ACHN (cell line): ENCODE data around the gene SLC4A1AP.
"Not testable (repeated sequence)": the region's sequence is repeated elsewhere in the genome, so short reads cannot be mapped to it uniquely, and the experiment has no call there.

Experiments used
- DNase-seq: peaks from one replicate; pipeline ENCODE4 v3.0.0-alpha.2; 2015
- in situ Hi-C: cut with HindIII; loops from 2 replicates; pipeline ENCODE4 v1.10.0; 2017; ENCODE audit warnings: low sequenced_read_pairs, low pct_ligation_motif_present, low pct_unique_long_range_greater_than_20kb

The SLC4A1AP gene

DNA sequence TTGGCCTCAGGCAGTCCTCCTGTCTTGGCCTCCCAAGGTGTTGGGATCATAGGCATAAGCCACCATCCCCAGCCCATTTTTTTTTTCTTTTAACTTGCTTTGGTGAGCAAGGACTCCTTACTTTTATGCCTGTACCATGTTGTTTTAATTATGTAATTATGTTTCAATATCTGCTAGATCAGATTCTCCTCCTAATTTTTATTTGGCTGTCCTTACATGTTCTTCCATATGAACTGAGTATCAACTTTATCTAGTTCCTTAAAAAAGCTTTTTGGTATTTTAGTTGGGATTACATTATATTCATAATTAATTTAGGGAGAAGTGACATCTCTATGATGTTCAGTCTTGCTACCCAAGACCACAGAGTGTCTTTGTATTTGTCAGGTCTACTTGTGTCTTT lies 18.5 kb upstream of the SLC4A1AP start:
- in situ Hi-C loops: no loop called here
- DNase-seq: no peak

DNA sequence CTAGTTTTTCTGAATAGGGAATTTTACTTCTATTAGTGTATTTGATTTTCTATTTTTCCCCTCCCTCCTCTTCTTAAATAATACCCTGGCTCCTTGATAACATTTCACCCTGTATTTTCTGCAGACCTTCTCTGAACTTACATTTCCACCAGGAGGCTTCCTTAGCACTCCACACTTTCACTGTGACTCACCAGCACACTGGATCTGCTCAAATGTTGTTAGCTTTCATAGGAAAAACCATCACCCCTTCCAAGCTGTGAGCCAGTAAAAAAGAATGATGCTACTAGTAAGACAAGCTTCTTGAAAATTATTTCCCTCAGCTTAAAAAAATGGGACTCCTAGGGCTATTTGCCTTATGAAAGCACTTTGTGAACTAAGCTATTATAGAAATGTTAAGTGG lies 16.4 kb upstream of the SLC4A1AP start:
- in situ Hi-C loops: no loop called here
- DNase-seq: no peak

DNA sequence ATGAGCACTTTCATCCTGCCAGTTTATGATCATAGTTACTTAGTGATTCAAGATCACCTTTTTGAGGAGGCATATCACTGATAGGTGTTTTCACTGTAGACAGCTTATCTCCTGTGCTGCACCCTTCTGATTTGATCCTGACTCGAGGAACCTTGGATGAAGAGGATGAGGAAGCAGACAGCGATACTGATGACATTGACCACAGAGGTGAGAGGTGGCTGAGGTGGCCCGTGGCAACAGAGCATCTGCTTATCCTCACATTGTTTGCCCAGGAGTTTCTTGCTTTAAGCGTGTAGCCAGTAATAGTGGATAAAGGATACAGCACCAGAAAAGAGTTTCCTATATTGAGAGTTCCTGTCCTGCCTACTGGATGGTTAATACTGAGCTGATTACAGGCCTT lies 16.0 kb upstream of the SLC4A1AP start:
- in situ Hi-C loops: no loop called here
- DNase-seq: no peak

DNA sequence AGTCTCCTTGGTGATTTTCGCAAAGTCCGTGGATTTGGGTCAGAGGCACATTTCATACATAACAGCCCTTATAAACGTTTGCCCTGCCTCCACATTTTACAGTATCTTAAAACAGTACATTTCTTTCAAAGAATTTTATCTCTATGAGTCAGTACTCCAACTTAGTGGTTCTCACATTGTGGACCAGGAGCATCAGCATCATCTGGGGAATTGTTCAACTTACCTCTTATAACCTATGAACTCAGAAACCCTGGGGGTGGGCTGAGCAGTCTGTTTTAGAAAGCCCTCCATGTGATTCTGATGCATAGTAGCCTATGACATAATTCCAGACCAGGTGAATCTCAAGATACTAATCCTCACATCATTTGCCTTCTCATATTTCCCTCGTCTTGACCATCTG lies 12.6 kb upstream of the SLC4A1AP start:
- in situ Hi-C loops: no loop called here
- DNase-seq: no peak

DNA sequence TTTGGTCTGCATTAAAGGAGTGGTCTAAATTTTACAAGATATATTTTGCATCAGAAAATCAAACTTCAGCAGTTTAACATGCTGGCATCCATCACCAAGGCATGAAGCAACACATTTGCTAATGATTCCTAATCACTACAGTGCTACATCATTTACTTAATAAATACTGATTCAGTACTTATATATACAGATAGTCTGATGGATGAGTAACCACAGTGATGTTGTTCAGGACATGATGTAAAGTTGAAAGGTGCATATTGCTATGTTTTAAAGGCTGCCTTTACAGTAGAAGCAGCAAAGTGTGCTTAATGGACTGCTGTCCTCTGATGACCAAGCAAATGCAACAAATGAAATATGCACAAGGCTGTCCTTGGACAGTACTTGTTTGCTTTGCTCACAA lies 11.3 kb upstream of the SLC4A1AP start:
- no peak for DNase-seq
- in situ Hi-C loops: no loop called here

DNA sequence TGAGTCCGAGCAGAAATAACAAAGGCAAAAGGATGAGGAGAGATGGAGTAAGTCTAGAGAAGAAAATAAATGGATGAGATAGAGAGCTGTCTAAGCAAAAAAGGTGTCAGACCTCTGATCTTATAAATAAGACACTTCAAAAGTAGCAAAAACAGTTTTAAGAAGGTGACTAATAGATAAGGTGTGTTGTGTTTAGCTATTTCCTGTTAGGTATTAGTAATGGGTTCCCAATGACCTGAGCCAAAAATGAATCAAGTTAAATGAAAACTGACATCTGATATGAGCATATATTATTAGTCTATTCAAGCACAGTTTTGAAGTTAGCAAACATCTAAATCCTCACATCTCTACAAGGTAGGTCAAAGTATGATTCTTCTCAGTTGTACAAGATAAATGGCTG lies 10.9 kb upstream of the SLC4A1AP start:
- in situ Hi-C loops: no loop called here
- DNase-seq: no peak

DNA sequence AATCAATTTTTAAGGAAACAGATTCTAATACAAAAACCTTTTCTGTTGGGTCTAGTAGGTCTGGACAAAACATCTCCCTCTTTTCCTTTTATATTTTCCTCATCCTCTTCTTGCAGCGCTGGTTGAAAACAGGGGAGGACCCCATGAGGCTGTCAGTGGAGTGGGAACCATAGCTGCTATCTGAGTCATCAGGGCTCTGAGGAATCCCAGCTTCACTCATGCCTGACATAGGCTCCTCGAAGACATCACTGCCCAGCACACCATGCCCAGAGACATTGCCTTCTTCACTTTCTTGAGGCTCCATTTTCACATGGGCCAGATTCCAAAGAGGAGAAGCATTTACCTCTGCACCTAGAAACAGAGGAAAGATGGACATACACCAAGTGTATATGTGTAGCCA lies 10.3 kb upstream of the SLC4A1AP start:
- in situ Hi-C loops: no loop called here

DNA sequence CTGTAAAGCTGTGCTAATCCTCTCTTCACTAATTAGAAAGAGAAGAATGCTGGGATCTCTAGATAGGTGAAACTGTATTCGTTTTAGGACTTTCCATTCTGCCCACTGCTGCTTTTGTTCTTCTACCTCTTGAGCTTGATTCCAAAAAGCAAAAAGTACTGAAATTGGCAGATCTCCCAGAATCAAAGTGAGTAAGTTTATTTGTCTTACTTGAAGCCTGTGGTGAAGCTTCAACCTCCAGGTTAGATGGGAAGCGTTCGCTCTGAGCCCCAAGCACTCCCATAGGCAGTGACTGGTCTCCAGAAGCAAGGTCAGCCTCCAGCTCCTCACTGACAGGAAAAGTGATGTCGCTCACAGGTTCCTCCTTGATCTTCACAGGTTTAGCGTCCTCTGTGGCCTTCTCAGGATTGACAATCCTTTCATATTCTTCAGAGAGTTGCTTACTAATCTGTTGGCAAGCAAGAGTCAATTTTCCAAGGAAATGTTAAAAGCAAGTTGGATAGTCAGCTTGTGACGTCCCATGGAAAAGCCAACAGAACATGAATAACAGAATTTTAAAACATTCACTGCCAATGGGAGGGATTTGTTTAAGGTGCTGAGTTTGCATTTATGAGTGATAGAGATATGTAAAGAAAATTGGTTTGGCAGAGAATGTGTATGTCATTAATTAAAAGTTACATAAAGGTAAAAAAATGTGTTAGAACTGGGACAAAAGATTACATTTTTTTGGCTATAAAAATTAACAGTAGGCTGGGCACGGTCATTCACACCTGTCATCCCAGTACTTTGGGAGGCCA lies 8.3 kb upstream of the SLC4A1AP start:
- in situ Hi-C loops: no loop called here
- DNase-seq: peak; percentile 35

More for the DNA sequence above, 10.3 kb upstream of the SLC4A1AP start:
- peak; percentile 86 for DNase-seq

DNA sequence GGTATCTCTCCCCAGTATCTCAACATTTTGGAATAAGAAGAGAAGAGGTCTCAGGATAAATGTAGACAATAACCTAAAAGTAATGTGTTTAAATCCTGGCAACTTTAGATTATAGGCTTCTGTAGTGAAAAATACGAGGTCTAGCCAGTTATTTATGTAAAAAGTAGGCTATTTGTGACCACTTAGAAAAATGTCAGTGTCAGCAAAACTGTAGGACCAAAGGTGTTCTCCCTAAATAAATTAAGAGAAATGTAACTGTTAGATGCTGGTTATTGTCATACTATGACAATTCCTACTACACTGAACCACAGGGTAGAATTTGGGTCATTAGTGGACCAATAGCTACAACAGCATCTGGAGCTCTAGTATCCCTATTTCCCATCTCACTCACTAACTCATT lies 2.3 kb upstream of the SLC4A1AP start:
- DNase-seq: no peak
- in situ Hi-C loops: no loop called here

DNA sequence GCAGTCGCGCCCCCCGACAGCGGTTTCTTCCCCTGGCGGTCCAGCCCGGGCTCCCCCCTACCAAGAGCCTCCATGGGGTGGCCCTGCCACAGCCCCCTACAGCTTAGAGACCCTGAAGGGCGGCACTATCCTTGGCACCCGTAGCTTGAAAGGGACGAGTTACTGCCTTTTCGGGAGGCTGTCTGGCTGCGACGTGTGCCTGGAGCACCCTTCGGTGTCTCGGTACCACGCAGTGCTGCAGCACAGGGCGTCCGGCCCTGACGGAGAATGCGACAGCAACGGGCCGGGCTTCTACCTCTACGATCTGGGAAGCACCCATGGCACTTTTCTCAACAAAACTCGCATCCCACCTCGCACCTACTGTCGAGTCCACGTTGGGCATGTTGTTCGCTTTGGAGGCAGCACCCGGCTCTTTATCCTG lies 475 bp downstream of the SLC4A1AP start:
- DNase-seq: peak; percentile 15
- in situ Hi-C loops: no loop called here

DNA sequence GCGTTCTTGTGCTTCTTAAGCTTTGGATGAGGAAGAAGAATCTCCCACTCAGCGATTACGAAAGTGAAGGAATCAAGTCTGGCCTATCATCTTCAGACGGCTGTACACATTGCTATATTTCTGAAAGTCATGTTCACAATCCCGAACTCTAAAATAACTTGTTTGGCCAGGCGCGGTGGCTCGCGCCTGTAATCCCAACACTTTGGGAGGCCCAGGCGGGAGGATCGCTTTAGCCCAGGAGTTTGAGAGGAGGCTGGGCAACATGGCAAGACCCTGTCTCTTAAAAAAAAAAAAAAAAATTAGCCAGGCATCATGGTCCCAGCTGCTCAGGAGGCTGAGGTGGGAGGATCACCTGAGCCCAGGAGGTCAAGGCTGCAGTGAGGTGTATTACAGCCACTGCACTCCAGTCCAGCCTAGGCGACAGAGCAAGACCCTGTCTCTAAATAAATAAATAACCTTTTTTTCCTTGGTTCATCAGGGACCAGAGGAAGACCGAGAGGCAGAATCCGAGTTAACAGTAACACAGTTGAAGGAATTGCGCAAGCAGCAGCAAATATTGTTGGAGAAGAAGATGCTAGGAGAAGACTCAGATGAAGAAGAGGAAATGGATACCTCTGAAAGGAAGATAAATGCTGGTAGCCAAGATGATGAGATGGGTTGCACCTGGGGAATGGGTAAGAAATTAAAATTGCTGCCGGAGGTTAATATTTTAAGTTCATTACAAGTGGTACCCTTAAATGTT lies 1.1 kb downstream of the SLC4A1AP start:
- DNase-seq: no peak
- in situ Hi-C loops: no loop called here

DNA sequence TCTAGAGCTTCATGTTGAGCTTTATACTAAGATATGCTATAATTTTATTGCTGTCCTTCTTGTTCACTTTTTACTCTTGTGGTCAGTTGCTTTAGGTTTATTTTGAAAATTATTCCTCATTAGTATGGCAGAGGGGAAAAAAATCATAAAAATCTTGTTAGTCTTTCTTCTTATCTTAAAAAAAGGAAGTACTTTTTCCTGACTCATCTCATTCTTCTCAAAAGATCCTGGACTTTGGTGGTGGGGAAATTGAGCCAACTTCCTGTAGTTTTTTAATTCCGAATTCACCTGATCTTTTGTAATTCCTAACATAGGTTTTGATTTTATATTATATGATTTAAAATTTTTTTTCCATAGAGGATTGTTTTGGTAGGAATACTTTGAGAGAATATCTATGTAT lies 3.8 kb downstream of the SLC4A1AP start:
- DNase-seq: no peak
- in situ Hi-C loops: no loop called here

DNA sequence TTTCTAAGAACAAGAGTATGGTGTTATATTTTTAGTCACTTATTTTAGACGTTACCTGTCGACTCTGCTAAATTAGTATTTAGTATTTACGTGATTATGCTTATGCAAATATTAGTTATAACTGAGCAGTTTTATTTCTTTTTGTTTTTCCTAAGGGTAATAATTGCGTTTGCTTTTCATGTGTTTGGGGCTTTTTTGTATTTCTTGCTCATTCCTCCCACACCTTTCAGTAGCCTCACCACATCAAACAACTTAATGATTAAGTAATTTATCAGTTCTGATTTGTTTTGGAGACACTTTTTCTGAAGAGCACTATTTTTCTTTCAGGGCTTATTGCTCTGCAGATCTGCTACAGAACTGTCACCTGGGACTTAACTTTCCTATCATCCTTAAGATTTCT lies 7.5 kb downstream of the SLC4A1AP start:
- no peak for DNase-seq
- in situ Hi-C loops: no loop called here

DNA sequence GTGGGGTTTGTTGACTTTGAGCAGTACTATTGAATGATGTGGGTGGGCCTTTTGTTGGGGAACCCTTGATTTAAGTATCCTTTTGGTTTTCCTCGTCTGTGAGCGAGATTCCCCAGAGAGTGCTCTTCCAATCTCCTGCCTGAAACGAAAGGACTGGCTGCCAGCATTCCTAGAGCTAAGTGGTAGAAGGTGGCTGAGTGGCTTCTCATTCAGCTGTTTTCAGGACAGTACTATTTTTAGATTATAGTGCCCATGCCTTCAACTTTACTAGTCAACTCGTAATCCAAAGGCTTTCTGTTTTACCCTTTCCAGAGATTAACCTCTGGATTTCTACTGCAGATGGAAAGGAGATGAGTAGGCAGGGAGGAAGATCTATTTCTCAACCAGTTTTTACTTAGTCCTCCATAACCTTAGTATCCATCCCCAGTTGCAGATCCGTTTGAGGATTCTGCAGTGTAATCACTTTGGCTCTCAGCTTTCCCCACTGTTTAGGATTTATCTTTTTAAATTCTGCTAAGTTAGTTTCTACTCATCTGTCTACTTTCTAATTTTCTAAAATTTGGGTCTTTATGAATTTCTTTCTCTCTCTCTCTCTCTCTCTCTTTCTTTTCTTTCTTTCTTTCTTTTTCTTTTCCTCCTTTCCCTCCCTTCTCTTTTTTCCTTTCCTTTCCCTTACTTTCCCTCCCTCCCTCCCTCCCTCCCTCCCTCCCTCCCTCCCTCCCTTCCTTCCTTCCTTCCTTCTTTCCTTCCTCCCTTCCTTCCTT lies 9.2 kb downstream of the SLC4A1AP start:
- no peak for DNase-seq
- in situ Hi-C loops: no loop called here

DNA sequence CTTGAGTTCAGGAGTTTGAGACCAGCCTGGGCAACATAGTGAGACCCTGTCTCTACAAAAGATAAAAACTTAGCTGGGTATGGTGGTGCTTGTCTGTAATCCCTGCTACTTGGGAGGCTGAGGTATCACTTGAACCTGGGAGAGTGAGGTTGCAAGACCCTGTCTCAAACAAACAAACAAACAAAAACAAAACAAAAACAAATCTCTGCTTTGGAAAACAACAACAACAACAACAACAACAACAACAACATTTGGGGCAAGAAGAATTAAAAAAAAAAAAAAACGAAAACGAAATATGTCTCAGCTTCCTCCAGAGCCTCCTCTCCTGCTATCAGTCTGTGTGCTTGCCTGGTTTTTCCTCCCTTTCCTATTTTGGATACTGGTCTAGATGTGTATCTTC lies 16.9 kb downstream of the SLC4A1AP start:
- no peak for DNase-seq
- in situ Hi-C loops: no loop called here

DNA sequence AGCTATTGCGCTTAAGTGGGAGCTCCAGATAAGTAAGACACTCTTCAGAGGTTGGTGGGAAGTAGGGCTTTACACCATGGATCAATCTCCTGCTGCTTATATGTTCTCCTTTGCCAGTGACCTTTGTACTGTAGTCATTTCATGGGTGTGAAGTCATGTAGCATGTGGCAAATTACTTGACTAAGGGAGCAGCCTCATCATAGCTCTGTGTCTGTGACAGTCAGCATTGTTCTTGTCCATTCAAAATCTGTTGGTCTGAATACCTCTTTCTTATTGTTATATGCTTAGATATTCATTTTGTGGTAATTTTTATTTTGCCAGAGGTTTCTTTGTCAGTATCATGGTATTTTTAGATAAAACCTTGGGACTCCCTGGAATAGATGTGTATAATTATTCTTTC lies 18.2 kb downstream of the SLC4A1AP start:
- in situ Hi-C loops: no loop called here
- peak; percentile 55 for DNase-seq

DNA sequence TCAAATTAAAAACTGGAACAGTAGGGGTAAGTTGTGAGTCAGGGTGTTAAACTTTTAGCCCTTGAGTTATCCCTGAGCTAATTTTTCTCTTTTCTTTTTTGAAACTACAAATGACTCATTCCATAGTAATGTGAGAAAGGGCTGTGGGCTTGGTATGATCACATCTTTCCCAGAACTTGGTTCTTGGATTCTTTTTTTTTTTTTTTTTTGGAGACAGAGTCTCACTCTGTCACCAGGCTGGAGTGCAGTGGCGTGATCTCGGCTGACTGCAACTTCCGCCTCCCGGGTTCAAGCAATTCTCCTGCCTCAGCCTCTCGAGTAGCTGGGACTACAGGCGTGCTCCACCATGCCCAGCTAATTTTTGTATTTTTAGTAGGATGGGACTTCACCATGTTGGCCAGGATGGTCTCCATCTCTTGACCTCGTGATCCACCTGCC lies 18.7 kb downstream of the SLC4A1AP start:
- in situ Hi-C loops: not testable (repeated sequence)
- DNase-seq: peak; percentile 98

DNA sequence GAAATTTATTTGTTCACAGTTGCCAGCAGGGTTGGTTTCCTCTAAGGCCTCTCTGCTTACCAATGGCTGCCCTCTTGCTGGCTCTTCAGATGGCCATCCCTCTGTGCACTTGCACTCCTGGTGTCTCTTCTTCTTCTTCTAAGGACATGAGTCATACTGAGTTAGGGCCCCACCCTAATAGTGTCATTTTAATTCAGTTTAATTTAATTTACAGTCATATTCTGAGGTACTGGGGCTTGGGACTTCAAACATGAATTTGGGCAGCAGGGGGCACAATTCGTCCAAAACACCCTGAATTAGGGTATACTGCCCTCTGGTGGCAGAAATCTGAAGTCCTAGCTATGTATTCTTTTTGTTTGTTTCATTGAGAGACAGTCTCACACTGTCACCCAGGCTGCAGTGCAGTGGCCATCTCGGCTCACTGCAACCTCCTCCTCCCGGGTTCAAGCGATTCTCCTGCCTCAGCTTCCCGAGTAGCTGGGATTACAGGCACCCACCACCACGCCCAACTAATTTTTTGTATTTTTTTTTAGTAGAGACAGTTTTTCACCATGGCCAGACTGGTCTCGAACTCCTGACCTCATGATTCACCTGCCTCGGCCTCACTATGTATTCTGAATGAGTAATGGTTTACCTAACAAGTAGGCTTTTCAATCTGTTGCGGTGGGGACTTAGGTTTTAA lies 19.8 kb downstream of the SLC4A1AP start:
- DNase-seq: peak; percentile 95
- in situ Hi-C loops: no loop called here

DNA sequence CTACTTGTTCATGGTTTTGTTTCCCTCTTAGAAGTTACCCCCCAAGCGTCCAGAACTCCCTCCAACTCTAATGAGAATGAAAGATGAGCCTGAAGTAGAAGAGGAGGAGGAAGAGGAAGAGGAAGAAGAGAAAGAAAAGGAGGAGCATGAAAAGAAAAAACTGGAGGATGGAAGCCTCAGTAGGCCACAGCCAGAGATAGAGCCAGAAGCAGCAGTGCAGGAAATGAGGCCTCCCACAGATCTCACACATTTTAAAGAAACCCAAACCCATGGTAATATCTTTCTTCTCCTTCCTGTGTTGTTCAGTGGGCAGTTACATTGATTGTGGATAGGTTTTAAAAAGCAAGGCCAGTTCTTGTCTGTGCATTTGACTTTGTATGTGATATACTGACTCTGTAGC lies 21.3 kb downstream of the SLC4A1AP start:
- DNase-seq, in situ Hi-C loops: not testable (repeated sequence)
